Duodenal mucosa (tissue), 2 donors: ENCODE data around the gene CORO1C.
"Not testable (repeated sequence)": the region's sequence is repeated elsewhere in the genome, so short reads cannot be mapped to it uniquely, and the experiment has no call there.

Experiments
- H3K27ac ChIP-seq: one replicate; pipeline ENCODE4 v1.7.0; 2013; ENCODE audit warnings: low read depth, low read length
- H3K27me3 ChIP-seq, 2 donors: one replicate each; pipeline ENCODE4 v1.7.0; 2013; ENCODE audit warnings: low read length in 2 of 2, control low read depth in 1 of 2; ENCODE audit not compliant: insufficient read depth in 2 of 2, control insufficient read depth in 1 of 2
- H3K36me3 ChIP-seq, 2 donors: one replicate each; pipeline ENCODE4 v1.7.0; 2013; ENCODE audit warnings: low read length in 2 of 2, control low read depth in 1 of 2; ENCODE audit not compliant: insufficient read depth in 2 of 2, control insufficient read depth in 1 of 2
- H3K4me1 ChIP-seq, 2 donors: one replicate each; pipeline ENCODE4 v1.7.0; 2013; ENCODE audit warnings: low read length in 2 of 2, control low read depth in 1 of 2; ENCODE audit not compliant: insufficient read depth in 2 of 2, control insufficient read depth in 1 of 2
- H3K4me3 ChIP-seq, 2 donors: one replicate each; pipeline ENCODE4 v1.7.0; 2013; ENCODE audit warnings: low read length in 2 of 2, low read depth in 1 of 2
- H3K9ac ChIP-seq, 2 donors: one replicate each; pipeline ENCODE4 v1.7.0; 2013; ENCODE audit warnings: low read length in 2 of 2, low read depth in 1 of 2
- H3K9me3 ChIP-seq, 2 donors: one replicate each; pipeline ENCODE4 v1.7.0; 2013; ENCODE audit warnings: low read length in 2 of 2, control low read depth in 1 of 2; ENCODE audit not compliant: control insufficient read depth in 1 of 2

The CORO1C gene

GRCh38 chr12:108734200-108734906 is 3.0 kb upstream of the CORO1C start:
- Histone ChIP-seq H3K27ac (peak overlapping the region; percentile 77), H3K36me3 (no peaks in the 10 kb centered on the region), H3K4me1 (peaks cover 21 to 26% of the 10 kb centered on the region in 2 donors), H3K27me3 (no peaks in the 10 kb centered on the region), H3K4me3 (no peak overlapping the region), H3K9me3 (peaks cover 0 to 3% of the 10 kb centered on the region in 2 donors), H3K9ac (peak overlapping the region; percentile 20 to 41)

DNA sequence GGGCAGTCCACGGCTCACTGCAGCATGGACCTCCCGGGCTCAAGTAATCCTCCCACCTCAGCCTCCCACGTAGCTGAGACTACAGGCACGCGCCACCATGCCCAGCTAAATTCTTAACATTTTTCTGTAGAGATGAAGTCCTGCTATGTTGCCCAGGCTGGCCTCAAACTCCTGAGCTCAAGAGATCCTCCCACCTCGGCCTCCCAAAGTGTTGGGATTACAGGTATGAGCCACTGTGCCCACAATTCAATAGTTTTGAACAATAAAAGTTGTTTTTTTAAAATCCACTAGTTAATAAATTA is 1.9 kb upstream of the CORO1C start:
- H3K4me3 ChIP-seq, H3K9me3 ChIP-seq, H3K36me3 ChIP-seq, H3K27me3 ChIP-seq, H3K9ac ChIP-seq, H3K27ac ChIP-seq: not testable (repeated sequence)
- H3K4me1 ChIP-seq: peaks cover 28 to 37% of the 10 kb centered on the region in 2 donors

DNA sequence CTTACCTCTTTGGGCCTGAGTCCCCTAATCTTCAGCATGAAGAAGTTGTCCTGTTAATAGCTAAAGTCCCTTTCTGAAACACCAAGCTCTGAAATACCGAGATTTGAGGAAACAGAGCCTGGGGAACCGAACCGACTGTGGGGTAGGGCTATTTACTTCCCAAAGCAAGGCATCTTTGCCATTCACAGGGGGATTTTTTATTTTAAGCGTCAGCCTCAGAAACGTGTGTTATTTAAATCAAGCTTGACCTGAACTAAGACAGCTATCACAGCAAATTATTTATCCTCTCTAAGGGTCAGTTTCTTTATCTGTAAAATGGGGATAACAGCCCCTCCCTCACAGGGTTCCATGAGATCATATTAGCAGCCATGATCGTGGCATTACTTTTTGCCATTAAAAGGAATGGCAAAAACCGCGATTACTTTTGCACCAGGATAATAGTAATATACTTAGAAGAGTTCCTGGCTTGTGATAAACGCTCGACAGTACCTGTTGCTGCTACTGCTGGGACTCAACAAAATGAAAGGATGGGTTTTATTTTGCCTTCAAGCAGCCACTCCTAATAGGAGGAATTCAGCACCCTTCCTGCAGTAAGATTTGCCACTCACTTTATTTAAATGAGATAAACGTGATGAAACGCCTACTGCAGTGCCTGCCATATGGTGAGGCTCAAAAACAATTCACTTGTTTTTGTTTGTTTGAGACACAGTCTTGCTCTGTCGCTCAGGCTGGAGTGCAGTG is 1.3 kb upstream of the CORO1C start:
- Histone ChIP-seq H3K9ac (peak overlapping the region; percentile 78 to 81), H3K9me3 (no peaks in the 10 kb centered on the region), H3K36me3 (no peaks in the 10 kb centered on the region), H3K27me3 (no peaks in the 10 kb centered on the region), H3K4me3 (peak overlapping the region; percentile 71 to 83), H3K4me1 (peaks cover 31 to 43% of the 10 kb centered on the region in 2 donors), H3K27ac (peak overlapping the region; percentile 86)

DNA sequence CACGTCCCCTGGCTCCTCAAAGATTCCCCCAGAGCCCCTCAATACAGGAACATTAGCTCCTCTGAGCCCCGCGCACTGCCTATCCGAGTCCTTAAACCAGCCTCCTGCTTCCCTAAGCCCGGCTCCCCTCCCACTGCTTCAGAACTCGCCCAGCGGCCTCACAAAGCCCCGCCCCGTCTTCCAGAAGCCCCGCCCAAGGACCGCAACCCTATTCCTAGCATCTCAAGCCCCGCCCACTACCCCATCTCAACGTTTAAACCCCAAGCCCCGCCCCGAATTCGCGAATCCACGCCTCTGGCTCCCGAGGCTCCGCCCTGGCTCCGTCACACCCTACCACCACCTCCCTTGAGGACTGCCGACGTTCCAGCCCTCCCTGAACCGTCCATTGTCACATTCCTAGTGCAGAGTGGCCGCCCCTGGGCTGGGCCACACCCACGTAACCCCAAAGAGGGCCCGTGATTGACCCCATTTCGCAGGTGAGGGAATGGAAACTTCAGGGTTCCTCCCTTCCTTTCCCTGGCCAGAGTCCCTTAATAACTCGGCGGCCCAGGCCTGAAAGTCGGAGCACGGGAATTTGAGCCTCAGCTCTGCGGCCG is 646 bp upstream of the CORO1C start:
- Histone ChIP-seq H3K9me3 (no peaks in the 10 kb centered on the region), H3K36me3 (no peaks in the 10 kb centered on the region), H3K9ac (peak overlapping the region; percentile 81 to 85), H3K4me1 (peaks cover 37 to 50% of the 10 kb centered on the region in 2 donors), H3K4me3 (peak overlapping the region; percentile 71 to 83), H3K27me3 (no peaks in the 10 kb centered on the region), H3K27ac (peak overlapping the region; percentile 97)

DNA sequence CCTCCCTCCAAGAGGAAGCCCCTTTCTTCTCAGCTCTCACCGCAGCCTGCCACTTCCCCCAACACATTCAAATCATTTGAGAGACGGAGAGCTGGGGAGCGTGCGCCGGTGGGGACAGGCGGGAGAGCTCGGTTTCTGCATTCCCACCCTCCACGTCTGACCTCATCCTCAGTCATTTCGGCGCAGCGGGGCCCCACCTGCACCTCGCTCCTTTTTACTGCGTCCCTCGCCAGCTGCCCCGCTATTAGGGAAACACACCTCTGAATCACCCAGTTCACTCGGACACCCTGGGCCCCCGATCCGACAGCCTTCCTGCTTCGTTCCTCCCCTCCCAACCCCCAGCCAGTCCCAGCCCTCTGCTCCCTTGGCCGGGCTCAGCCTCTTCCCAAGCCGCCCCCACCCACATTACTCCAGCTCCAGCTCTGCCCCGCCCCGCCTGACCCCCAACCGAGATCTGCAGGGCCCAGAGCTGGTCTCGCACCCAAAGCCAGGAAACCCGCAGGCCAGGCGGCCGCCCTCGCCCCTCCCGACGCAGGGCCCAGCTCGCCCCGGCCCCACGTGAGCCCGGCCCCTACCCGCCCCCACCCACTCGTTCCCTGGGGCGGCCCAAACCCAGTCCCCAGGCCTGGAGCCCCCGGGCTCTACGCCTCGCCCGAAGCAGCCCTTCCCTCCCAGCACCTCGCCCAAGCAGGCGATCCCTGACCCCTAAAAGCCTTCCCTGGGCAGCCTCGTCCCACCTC is 783 bp downstream of the CORO1C start:
- H3K27me3 ChIP-seq: no peaks in the 10 kb centered on the region
- peaks cover 37 to 51% of the 10 kb centered on the region in 2 donors for H3K4me1 ChIP-seq
- no peaks in the 10 kb centered on the region for H3K36me3 ChIP-seq
- peak overlapping the region; percentile 97 for H3K27ac ChIP-seq
- no peaks in the 10 kb centered on the region for H3K9me3 ChIP-seq
- peak overlapping the region; percentile 55 to 82 for H3K9ac ChIP-seq
- H3K4me3 ChIP-seq: peak overlapping the region; percentile 75 to 86

DNA sequence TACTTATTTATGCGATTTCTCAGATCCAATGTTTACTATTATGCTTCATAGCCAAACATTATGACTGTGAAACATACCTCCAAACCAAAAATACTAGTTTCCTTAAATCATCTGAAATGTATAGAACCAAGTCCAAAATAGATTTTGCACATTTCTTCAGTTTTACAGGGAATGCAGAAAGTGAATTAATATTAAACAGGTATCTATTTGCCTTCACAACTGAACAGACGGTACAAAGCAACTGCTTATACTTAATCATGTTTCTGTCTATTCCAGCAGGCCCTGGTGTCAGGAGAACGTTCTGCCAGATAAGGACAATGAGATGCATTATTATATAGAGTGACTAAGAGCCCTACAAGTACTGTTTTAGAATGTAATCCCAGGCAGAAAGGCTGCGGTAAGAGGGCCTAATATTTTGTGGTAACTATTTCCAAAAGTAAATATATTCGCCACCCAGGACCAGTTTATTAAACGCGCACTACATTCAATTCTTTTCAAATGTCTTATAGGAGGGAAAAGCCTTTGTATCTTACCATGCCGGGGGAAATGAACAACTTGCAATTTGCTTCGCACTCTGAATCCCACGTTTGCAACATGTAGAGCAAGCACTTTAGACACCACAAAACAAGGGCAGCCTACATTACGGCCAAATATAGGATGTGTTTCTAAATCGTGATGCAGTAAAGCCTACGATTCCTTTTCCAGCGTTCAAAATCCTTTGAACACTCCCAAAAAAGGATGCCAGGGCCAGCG is 1.5 kb downstream of the CORO1C start:
- no peaks in the 10 kb centered on the region for H3K36me3 ChIP-seq
- peak overlapping the region; percentile 97 for H3K27ac ChIP-seq
- H3K4me3 ChIP-seq: peak overlapping the region; percentile 75 to 86
- H3K27me3 ChIP-seq: no peaks in the 10 kb centered on the region
- H3K9ac ChIP-seq: peak overlapping the region; percentile 55 to 82
- peaks cover 43 to 58% of the 10 kb centered on the region in 2 donors for H3K4me1 ChIP-seq
- H3K9me3 ChIP-seq: no peaks in the 10 kb centered on the region

GRCh38 chr12:108728820-108729611 is 2.3 kb downstream of the CORO1C start:
- Histone ChIP-seq H3K27ac (no peak overlapping the region), H3K9ac (peak overlapping the region in 1 of 2 donors; percentile 82), H3K36me3 (no peaks in the 10 kb centered on the region), H3K27me3 (no peaks in the 10 kb centered on the region), H3K9me3 (no peaks in the 10 kb centered on the region), H3K4me1 (peaks cover 47 to 63% of the 10 kb centered on the region in 2 donors), H3K4me3 (peak overlapping the region; percentile 32 to 86)

DNA sequence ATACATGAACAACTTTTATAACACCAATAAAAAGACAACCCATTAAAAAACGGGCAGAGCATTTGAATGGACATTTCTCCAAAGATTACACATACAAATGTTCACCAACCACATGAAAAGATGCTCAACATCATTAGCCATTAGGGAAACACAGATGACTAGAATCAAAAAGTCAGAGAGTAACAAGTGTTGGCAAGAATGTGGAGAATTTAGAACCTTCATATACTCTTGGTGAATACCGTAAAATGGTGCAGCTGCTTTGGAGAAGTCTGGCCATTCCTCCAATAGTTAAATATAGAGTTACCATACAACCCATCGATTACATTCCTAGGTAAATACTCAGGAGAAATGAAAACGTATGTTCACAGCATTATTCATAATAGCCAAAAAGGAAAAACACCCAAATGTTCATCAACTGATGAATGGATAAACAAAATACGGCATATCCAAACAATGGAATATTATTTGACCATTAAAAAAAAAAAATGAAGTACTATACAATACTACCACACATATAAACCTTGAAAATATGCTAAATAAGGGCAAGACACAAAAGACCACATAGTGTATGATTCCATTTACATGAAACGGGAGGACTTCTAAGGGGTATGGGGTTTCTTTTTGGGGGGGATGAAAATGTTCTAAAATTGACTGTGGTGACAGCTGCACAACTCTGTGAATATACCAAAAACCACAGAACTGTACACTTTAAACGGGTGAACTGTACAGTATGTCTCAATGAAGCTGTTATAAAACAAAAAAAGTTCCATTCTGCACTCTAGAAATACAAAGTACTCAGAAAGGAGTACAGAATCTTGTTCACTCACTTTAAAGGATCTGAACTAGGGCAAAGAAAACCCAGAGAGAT is 3.2 kb downstream of the CORO1C start:
- peak overlapping the region in 1 of 2 donors; percentile 15 for H3K9ac ChIP-seq
- no peak overlapping the region for H3K27ac ChIP-seq
- H3K4me3 ChIP-seq: peak overlapping the region in 1 of 2 donors; percentile 19
- H3K27me3 ChIP-seq: no peaks in the 10 kb centered on the region
- H3K4me1 ChIP-seq: peaks cover 50 to 69% of the 10 kb centered on the region in 2 donors
- no peaks in the 10 kb centered on the region for H3K9me3 ChIP-seq
- H3K36me3 ChIP-seq: no peaks in the 10 kb centered on the region
